ENCODE measurements around the gene IGFLR1.

IGFLR1 gene

GRCh38 chr19:35717665-35718344 is 24.4 kb downstream of the IGFLR1 start, which contains the start of gene KMT2B:
Gene KMT2B, plus strand, starts transcription at chr19:35718003. Its CDS starts 16 bp downstream, at chr19:35718019.
- TF ChIP-seq, protein P1, sequence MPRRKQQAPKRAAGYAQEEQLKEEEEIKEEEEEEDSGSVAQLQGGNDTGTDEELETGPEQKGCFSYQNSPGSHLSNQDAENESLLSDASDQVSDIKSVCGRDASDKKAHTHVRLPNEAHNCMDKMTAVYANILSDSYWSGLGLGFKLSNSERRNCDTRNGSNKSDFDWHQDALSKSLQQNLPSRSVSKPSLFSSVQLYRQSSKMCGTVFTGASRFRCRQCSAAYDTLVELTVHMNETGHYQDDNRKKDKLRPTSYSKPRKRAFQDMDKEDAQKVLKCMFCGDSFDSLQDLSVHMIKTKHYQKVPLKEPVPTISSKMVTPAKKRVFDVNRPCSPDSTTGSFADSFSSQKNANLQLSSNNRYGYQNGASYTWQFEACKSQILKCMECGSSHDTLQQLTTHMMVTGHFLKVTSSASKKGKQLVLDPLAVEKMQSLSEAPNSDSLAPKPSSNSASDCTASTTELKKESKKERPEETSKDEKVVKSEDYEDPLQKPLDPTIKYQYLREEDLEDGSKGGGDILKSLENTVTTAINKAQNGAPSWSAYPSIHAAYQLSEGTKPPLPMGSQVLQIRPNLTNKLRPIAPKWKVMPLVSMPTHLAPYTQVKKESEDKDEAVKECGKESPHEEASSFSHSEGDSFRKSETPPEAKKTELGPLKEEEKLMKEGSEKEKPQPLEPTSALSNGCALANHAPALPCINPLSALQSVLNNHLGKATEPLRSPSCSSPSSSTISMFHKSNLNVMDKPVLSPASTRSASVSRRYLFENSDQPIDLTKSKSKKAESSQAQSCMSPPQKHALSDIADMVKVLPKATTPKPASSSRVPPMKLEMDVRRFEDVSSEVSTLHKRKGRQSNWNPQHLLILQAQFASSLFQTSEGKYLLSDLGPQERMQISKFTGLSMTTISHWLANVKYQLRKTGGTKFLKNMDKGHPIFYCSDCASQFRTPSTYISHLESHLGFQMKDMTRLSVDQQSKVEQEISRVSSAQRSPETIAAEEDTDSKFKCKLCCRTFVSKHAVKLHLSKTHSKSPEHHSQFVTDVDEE (CRISPR knock-in tag; IDR thresholded peaks at IDR 0.05) = peak; percentile 1; the same call in 1 of the 2 replicates
- TF ChIP-seq ISL1 (CRISPR knock-in tag; IDR thresholded peaks at IDR 0.05) = no peak
- ATAC-seq = peak; percentile 69; the same call in 2 of the 3 replicates

- TF ChIP-seq ZFP3 (CRISPR knock-in tag; IDR thresholded peaks at IDR 0.05) = peak; percentile 31; the same call in 1 of the 2 replicates
- TF ChIP-seq POU6F1 (CRISPR knock-in tag; IDR thresholded peaks at IDR 0.05; ENCODE audit: borderline replicate concordance, low read depth) = no peak
- TF ChIP-seq PPARA (CRISPR knock-in tag; IDR thresholded peaks at IDR 0.05; ENCODE audit: borderline replicate concordance) = no peak
- TF ChIP-seq CSDC2 (CRISPR knock-in tag; IDR thresholded peaks at IDR 0.05) = 0 out of 2 replicates have a peak, but pooled peaks have one; percentile 35
- TF ChIP-seq, protein P1 (CRISPR knock-in tag; IDR thresholded peaks at IDR 0.05) = peak; percentile 86
- peak; percentile 91 for ATAC-seq
Measured at GRCh38 chr19:35716801-35717664, 25.2 kb downstream of the IGFLR1 start.

DNA sequence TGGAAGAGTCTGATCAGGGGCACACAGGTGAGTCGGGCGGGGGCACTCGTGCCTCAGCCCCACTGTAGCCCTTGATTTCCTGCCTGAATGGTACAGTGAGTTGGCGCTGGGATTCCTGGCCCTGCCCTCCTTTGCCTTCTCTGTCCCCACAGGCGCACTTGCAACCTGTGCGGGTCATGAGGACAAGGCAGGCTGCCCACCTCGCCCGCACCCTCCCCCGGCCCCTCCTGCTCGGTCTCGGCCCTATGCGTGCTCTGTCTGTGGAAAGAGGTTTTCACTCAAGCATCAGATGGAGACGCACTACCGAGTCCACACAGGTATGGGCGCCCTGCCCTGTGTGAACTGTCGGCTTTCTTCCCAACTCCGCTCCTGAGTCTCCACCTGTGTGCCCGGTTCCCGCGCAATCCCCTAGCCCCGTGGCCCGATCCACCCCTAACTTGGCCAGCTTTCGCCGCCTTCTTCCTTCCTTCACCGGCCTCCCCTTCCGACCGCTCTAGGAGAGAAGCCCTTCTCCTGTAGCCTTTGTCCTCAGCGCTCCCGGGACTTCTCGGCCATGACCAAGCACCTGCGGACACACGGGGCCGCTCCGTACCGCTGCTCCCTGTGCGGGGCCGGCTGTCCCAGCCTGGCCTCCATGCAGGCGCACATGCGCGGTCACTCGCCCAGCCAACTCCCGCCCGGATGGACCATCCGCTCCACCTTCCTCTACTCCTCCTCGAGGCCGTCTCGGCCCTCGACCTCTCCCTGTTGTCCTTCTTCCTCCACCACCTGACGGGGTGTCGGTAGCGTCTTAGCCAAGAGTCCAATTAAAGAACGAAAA is 26.1 kb downstream of the IGFLR1 start:
- TF ChIP-seq ESRRG (CRISPR knock-in tag; IDR thresholded peaks at IDR 0.05) (no peak), ZNF70 (CRISPR knock-in tag; IDR thresholded peaks at IDR 0.05) (no peak), TCF4 (CRISPR knock-in tag; IDR thresholded peaks at IDR 0.05; ENCODE audit: borderline replicate concordance) (no peak), ARNTL (CRISPR knock-in tag; IDR thresholded peaks at IDR 0.05; ENCODE audit: borderline replicate concordance, low read depth) (no peak), ZNF565 (CRISPR knock-in tag; conservative IDR thresholded peaks at IDR 0.05; ENCODE audit: low read depth) (no peak), GLIS3 (CRISPR knock-in tag; IDR thresholded peaks at IDR 0.05) (no peak)
- TF ChIP-seq, protein P1 (CRISPR knock-in tag; IDR thresholded peaks at IDR 0.05) = no peak
- TF ChIP-seq, protein P2, sequence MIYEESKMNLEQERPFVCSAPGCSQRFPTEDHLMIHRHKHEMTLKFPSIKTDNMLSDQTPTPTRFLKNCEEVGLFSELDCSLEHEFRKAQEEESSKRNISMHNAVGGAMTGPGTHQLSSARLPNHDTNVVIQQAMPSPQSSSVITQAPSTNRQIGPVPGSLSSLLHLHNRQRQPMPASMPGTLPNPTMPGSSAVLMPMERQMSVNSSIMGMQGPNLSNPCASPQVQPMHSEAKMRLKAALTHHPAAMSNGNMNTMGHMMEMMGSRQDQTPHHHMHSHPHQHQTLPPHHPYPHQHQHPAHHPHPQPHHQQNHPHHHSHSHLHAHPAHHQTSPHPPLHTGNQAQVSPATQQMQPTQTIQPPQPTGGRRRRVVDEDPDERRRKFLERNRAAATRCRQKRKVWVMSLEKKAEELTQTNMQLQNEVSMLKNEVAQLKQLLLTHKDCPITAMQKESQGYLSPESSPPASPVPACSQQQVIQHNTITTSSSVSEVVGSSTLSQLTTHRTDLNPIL (CRISPR knock-in tag; IDR thresholded peaks at IDR 0.05; ENCODE audit: low read depth) = no peak
- TF ChIP-seq, protein P3, sequence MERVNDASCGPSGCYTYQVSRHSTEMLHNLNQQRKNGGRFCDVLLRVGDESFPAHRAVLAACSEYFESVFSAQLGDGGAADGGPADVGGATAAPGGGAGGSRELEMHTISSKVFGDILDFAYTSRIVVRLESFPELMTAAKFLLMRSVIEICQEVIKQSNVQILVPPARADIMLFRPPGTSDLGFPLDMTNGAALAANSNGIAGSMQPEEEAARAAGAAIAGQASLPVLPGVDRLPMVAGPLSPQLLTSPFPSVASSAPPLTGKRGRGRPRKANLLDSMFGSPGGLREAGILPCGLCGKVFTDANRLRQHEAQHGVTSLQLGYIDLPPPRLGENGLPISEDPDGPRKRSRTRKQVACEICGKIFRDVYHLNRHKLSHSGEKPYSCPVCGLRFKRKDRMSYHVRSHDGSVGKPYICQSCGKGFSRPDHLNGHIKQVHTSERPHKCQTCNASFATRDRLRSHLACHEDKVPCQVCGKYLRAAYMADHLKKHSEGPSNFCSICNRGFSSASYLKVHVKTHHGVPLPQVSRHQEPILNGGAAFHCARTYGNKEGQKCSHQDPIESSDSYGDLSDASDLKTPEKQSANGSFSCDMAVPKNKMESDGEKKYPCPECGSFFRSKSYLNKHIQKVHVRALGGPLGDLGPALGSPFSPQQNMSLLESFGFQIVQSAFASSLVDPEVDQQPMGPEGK (CRISPR knock-in tag; IDR thresholded peaks at IDR 0.05; ENCODE audit: borderline replicate concordance) = no peak
- peak; percentile 60 for ATAC-seq

All from SK-N-SH treated with all-trans-retinoic acid at 6 μM for 48 hours (cell line).